ENCODE results near the gene CACNA1I. TPM values are rescaled to one million over a fixed set of nuclear protein-coding genes. Genes with fewer than 3 reads are reported as not detected.

The CACNA1I gene
- total and polyA plus RNA-seq, 2 donors (not counting 1 experiment from before 2014, with no cell fraction given) = 0.07 to 0.25 TPM

DNA sequence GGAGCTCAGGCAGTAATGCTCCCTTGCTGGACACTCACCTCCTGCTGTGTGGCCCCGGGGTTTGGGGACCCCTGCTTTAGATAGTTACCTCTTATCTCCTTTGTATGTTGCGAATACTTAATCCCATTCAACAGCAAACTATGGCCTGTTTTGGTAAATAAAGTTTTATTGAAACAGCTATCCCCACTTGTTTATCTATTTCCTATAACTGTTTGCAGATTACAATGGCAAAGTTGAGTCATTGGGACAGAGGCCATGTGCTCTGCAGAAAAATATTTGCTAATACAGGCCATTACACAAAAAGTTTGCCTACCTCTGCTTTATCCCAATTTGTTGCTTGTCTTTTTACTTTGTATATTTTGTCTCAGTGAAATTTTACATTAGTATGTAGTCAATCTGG, 68.4 kb downstream of the CACNA1I start:
- Histone ChIP-seq H3K4me3 (ENCODE audit: control extremely low read depth in 1 of 5, extremely low read depth in 1 of 5, insufficient read depth in 1 of 5, low read depth in 2 of 5, low read length in 4 of 5) (no peak overlapping the region), H3K79me2 (ENCODE audit: control insufficient read depth, insufficient read depth, low read length) (no peaks in the 10 kb centered on the region), H3K4me1 (ENCODE audit: control insufficient read depth in 2 of 2, insufficient read depth in 2 of 2, low read length in 2 of 2) (no peaks in the 10 kb centered on the region), H3K36me3 (replicated peaks in 1 of 2; ENCODE audit: control extremely low read depth in 1 of 2, control insufficient read depth in 1 of 2, extremely low read depth in 1 of 2, insufficient read depth in 2 of 2, low read length in 1 of 2) (no peaks in the 10 kb centered on the region), H3K9me3 (ENCODE audit: control extremely low read depth in 1 of 3, control insufficient read depth in 2 of 3, insufficient read depth in 1 of 3, low read length in 2 of 3) (peaks cover 0 to 14% (median 2%) of the 10 kb centered on the region in 3 donors), H3K9ac (ENCODE audit: low read length) (no peak overlapping the region), H3K27ac (ENCODE audit: low read length in 2 of 2) (no peak overlapping the region), H2AFZ (ENCODE audit: insufficient read depth, low read depth, low read length, poor library complexity, severe bottlenecking) (no peak overlapping the region), H4K20me1 (ENCODE audit: control insufficient read depth, insufficient read depth, low read length, poor library complexity, severe bottlenecking) (no peaks in the 10 kb centered on the region), H3K4me2 (replicated peaks; ENCODE audit: low read depth, low read length, poor library complexity, severe bottlenecking) (no peak overlapping the region), H3K27me3 (replicated peaks in 1 of 4; ENCODE audit: control extremely low read depth in 1 of 4, control insufficient read depth in 3 of 4, insufficient read depth in 4 of 4, low read length in 3 of 4) (peaks cover 0 to 6% (median 2%) of the 10 kb centered on the region in 4 experiments)
- DNase-seq (no peak), ATAC-seq (ENCODE audit: low read depth) (no peak)
- no peak overlapping the region for H3K4me3 Mint-ChIP-seq
- POLR2A ChIA-PET = no interaction called here
- no peak overlapping the region for H3K27ac Mint-ChIP-seq
- CTCF ChIA-PET = no interaction called here
- WGBS (ENCODE audit: insufficient coverage) = no CpG with 5 or more reads among the region's 2 CpGs
- intact Hi-C loops (cut with micrococcal nuclease) = no loop called here
- no peaks in the 10 kb centered on the region for H3K4me1 Mint-ChIP-seq
- no peaks in the 10 kb centered on the region for H3K9me3 Mint-ChIP-seq (ENCODE audit: insufficient read depth)
- no peak for TF ChIP-seq EZH2 (IDR thresholded peaks at IDR 0.05; ENCODE audit: borderline replicate concordance, insufficient read depth, low read depth, low read length, poor library complexity, severe bottlenecking)
- no peak for TF ChIP-seq CTCF (IDR thresholded peaks at IDR 0.05)
- peaks cover 19% of the 10 kb centered on the region for H3K27me3 Mint-ChIP-seq

- TF ChIP-seq EZH2 (IDR thresholded peaks at IDR 0.05; ENCODE audit: borderline replicate concordance, insufficient read depth, low read depth, low read length, poor library complexity, severe bottlenecking) = no peak
- no peak for TF ChIP-seq CTCF (IDR thresholded peaks at IDR 0.05)
- Mint-ChIP-seq H3K27ac (no peak overlapping the region), H3K4me3 (no peak overlapping the region), H3K4me1 (no peaks in the 10 kb centered on the region), H3K9me3 (ENCODE audit: insufficient read depth) (no peaks in the 10 kb centered on the region), H3K27me3 (peaks cover 12% of the 10 kb centered on the region)
- no peak for DNase-seq
- Histone ChIP-seq H3K27ac (ENCODE audit: low read length in 2 of 2) (no peak overlapping the region), H3K4me1 (ENCODE audit: control insufficient read depth in 2 of 2, insufficient read depth in 2 of 2, low read length in 2 of 2) (no peaks in the 10 kb centered on the region), H3K79me2 (ENCODE audit: control insufficient read depth, insufficient read depth, low read length) (no peaks in the 10 kb centered on the region), H2AFZ (ENCODE audit: insufficient read depth, low read depth, low read length, poor library complexity, severe bottlenecking) (no peak overlapping the region), H3K4me3 (ENCODE audit: control extremely low read depth in 1 of 5, extremely low read depth in 1 of 5, insufficient read depth in 1 of 5, low read depth in 2 of 5, low read length in 4 of 5) (no peak overlapping the region), H4K20me1 (ENCODE audit: control insufficient read depth, insufficient read depth, low read length, poor library complexity, severe bottlenecking) (no peaks in the 10 kb centered on the region), H3K36me3 (replicated peaks in 1 of 2; ENCODE audit: control extremely low read depth in 1 of 2, control insufficient read depth in 1 of 2, extremely low read depth in 1 of 2, insufficient read depth in 2 of 2, low read length in 1 of 2) (no peaks in the 10 kb centered on the region), H3K9me3 (ENCODE audit: control extremely low read depth in 1 of 3, control insufficient read depth in 2 of 3, insufficient read depth in 1 of 3, low read length in 2 of 3) (peaks cover 0 to 14% (median 2%) of the 10 kb centered on the region in 3 donors), H3K4me2 (replicated peaks; ENCODE audit: low read depth, low read length, poor library complexity, severe bottlenecking) (no peak overlapping the region), H3K27me3 (replicated peaks in 1 of 4; ENCODE audit: control extremely low read depth in 1 of 4, control insufficient read depth in 3 of 4, insufficient read depth in 4 of 4, low read length in 3 of 4) (peaks cover 0 to 6% (median 2%) of the 10 kb centered on the region in 4 experiments), H3K9ac (ENCODE audit: low read length) (no peak overlapping the region)
- ChIA-PET CTCF (no interaction called here), POLR2A (no interaction called here)
- WGBS (ENCODE audit: insufficient coverage) = 90% methylated on average over 8 of the region's 9 CpGs
- ATAC-seq (ENCODE audit: low read depth) = no peak
- intact Hi-C loops (cut with micrococcal nuclease) = no loop called here
Measured at GRCh38 chr22:39641660-39642310, 71.2 kb downstream of the CACNA1I start.

Measured in B cell (primary cell).